ENCODE data around the gene LIPH. TPM values are rescaled to one million over a fixed set of nuclear protein-coding genes. Genes with fewer than 3 reads are reported as not detected.
"Not testable (repeated sequence)": the region's sequence is repeated elsewhere in the genome, so short reads cannot be mapped to it uniquely, and the experiment has no call there.

The LIPH gene
- total RNA-seq, 1 donor from 2014 or later = under 0.01 TPM

GRCh38 chr3:185473290-185473815 lies 79.0 kb downstream of the LIPH start:
- no peaks in the 10 kb centered on the region for H3K9me3 ChIP-seq (ENCODE audit: control insufficient read depth in 3 of 3, low read length in 3 of 3)
- H3K4me1 ChIP-seq (ENCODE audit: control insufficient read depth in 3 of 3, insufficient read depth in 3 of 3, low read length in 3 of 3) = no peaks in the 10 kb centered on the region
- H3K4me3 ChIP-seq (ENCODE audit: low read length in 3 of 3) = no peak overlapping the region
- no peak overlapping the region for H3K9ac ChIP-seq (ENCODE audit: low read depth in 1 of 3, low read length in 3 of 3)
- no peak overlapping the region for H3K27ac ChIP-seq (ENCODE audit: low read depth, low read length)
- H3K27me3 ChIP-seq (ENCODE audit: control insufficient read depth in 3 of 3, insufficient read depth in 3 of 3, low read length in 3 of 3) = no peaks in the 10 kb centered on the region
- peaks cover 10 to 35% (median 30%) of the 10 kb centered on the region in 3 donors for H3K36me3 ChIP-seq (ENCODE audit: control insufficient read depth in 3 of 3, insufficient read depth in 3 of 3, low read length in 3 of 3)

- H3K36me3 ChIP-seq (ENCODE audit: control insufficient read depth in 3 of 3, insufficient read depth in 3 of 3, low read length in 3 of 3) = peaks cover 19 to 46% (median 37%) of the 10 kb centered on the region in 3 donors
- H3K9ac ChIP-seq (ENCODE audit: low read depth in 1 of 3, low read length in 3 of 3) = no peak overlapping the region
- H3K4me3 ChIP-seq (ENCODE audit: low read length in 3 of 3) = no peak overlapping the region
- H3K9me3 ChIP-seq (ENCODE audit: control insufficient read depth in 3 of 3, low read length in 3 of 3) = no peaks in the 10 kb centered on the region
- no peaks in the 10 kb centered on the region for H3K4me1 ChIP-seq (ENCODE audit: control insufficient read depth in 3 of 3, insufficient read depth in 3 of 3, low read length in 3 of 3)
- H3K27me3 ChIP-seq (ENCODE audit: control insufficient read depth in 3 of 3, insufficient read depth in 3 of 3, low read length in 3 of 3) = no peaks in the 10 kb centered on the region
- no peak overlapping the region for H3K27ac ChIP-seq (ENCODE audit: low read depth, low read length)
These were observed 82.1 kb downstream of the LIPH start for GRCh38 chr3:185470323-185470722.

GRCh38 chr3:185469542-185469941 lies 82.8 kb downstream of the LIPH start:
- Histone ChIP-seq H3K9ac (ENCODE audit: low read depth in 1 of 3, low read length in 3 of 3) (no peak overlapping the region), H3K4me3 (ENCODE audit: low read length in 3 of 3) (no peak overlapping the region), H3K9me3 (ENCODE audit: control insufficient read depth in 3 of 3, low read length in 3 of 3) (no peaks in the 10 kb centered on the region), H3K27ac (ENCODE audit: low read depth, low read length) (no peak overlapping the region), H3K4me1 (ENCODE audit: control insufficient read depth in 3 of 3, insufficient read depth in 3 of 3, low read length in 3 of 3) (no peaks in the 10 kb centered on the region), H3K27me3 (ENCODE audit: control insufficient read depth in 3 of 3, insufficient read depth in 3 of 3, low read length in 3 of 3) (no peaks in the 10 kb centered on the region), H3K36me3 (ENCODE audit: control insufficient read depth in 3 of 3, insufficient read depth in 3 of 3, low read length in 3 of 3) (peaks cover 19 to 45% (median 35%) of the 10 kb centered on the region in 3 donors)

- not testable (repeated sequence) for H3K4me1 ChIP-seq (ENCODE audit: control insufficient read depth in 3 of 3, insufficient read depth in 3 of 3, low read length in 3 of 3); H3K27ac ChIP-seq (ENCODE audit: low read depth, low read length); H3K27me3 ChIP-seq (ENCODE audit: control insufficient read depth in 3 of 3, insufficient read depth in 3 of 3, low read length in 3 of 3); H3K4me3 ChIP-seq (ENCODE audit: low read length in 3 of 3); H3K9ac ChIP-seq (ENCODE audit: low read depth in 1 of 3, low read length in 3 of 3); H3K9me3 ChIP-seq (ENCODE audit: control insufficient read depth in 3 of 3, low read length in 3 of 3)
- peaks cover 12 to 31% (median 17%) of the 10 kb centered on the region in 3 donors for H3K36me3 ChIP-seq (ENCODE audit: control insufficient read depth in 3 of 3, insufficient read depth in 3 of 3, low read length in 3 of 3)
These were observed 86.3 kb downstream of the LIPH start for GRCh38 chr3:185466123-185466522.

- Histone ChIP-seq H3K27me3 (ENCODE audit: control insufficient read depth in 3 of 3, insufficient read depth in 3 of 3, low read length in 3 of 3) (no peaks in the 10 kb centered on the region), H3K9ac (ENCODE audit: low read depth in 1 of 3, low read length in 3 of 3) (no peak overlapping the region), H3K36me3 (ENCODE audit: control insufficient read depth in 3 of 3, insufficient read depth in 3 of 3, low read length in 3 of 3) (peaks cover 12 to 28% (median 13%) of the 10 kb centered on the region in 3 donors), H3K27ac (ENCODE audit: low read depth, low read length) (no peak overlapping the region), H3K4me1 (ENCODE audit: control insufficient read depth in 3 of 3, insufficient read depth in 3 of 3, low read length in 3 of 3) (no peaks in the 10 kb centered on the region), H3K4me3 (ENCODE audit: low read length in 3 of 3) (no peak overlapping the region), H3K9me3 (ENCODE audit: control insufficient read depth in 3 of 3, low read length in 3 of 3) (no peaks in the 10 kb centered on the region)
These were observed 86.9 kb downstream of the LIPH start for GRCh38 chr3:185465471-185465870.

- Histone ChIP-seq H3K4me1 (ENCODE audit: control insufficient read depth in 3 of 3, insufficient read depth in 3 of 3, low read length in 3 of 3) (no peaks in the 10 kb centered on the region), H3K9me3 (ENCODE audit: control insufficient read depth in 3 of 3, low read length in 3 of 3) (no peaks in the 10 kb centered on the region), H3K4me3 (ENCODE audit: low read length in 3 of 3) (no peak overlapping the region), H3K27ac (ENCODE audit: low read depth, low read length) (no peak overlapping the region), H3K27me3 (ENCODE audit: control insufficient read depth in 3 of 3, insufficient read depth in 3 of 3, low read length in 3 of 3) (no peaks in the 10 kb centered on the region), H3K9ac (ENCODE audit: low read depth in 1 of 3, low read length in 3 of 3) (no peak overlapping the region), H3K36me3 (ENCODE audit: control insufficient read depth in 3 of 3, insufficient read depth in 3 of 3, low read length in 3 of 3) (peaks cover 2 to 8% (median 6%) of the 10 kb centered on the region in 3 donors)
These were observed 91.6 kb downstream of the LIPH start for GRCh38 chr3:185460719-185461350.

- Histone ChIP-seq H3K4me3 (ENCODE audit: low read length in 3 of 3) (no peak overlapping the region), H3K4me1 (ENCODE audit: control insufficient read depth in 3 of 3, insufficient read depth in 3 of 3, low read length in 3 of 3) (no peaks in the 10 kb centered on the region), H3K27ac (ENCODE audit: low read depth, low read length) (no peak overlapping the region), H3K9me3 (ENCODE audit: control insufficient read depth in 3 of 3, low read length in 3 of 3) (no peaks in the 10 kb centered on the region), H3K27me3 (ENCODE audit: control insufficient read depth in 3 of 3, insufficient read depth in 3 of 3, low read length in 3 of 3) (no peaks in the 10 kb centered on the region), H3K9ac (ENCODE audit: low read depth in 1 of 3, low read length in 3 of 3) (no peak overlapping the region), H3K36me3 (ENCODE audit: control insufficient read depth in 3 of 3, insufficient read depth in 3 of 3, low read length in 3 of 3) (peaks cover 0 to 5% (median 3%) of the 10 kb centered on the region in 3 donors)
These were observed 92.1 kb downstream of the LIPH start for GRCh38 chr3:185460309-185460708.

- Histone ChIP-seq H3K9ac (ENCODE audit: low read depth in 1 of 3, low read length in 3 of 3) (no peak overlapping the region), H3K27me3 (ENCODE audit: control insufficient read depth in 3 of 3, insufficient read depth in 3 of 3, low read length in 3 of 3) (no peaks in the 10 kb centered on the region), H3K4me3 (ENCODE audit: low read length in 3 of 3) (no peak overlapping the region), H3K27ac (ENCODE audit: low read depth, low read length) (no peak overlapping the region), H3K36me3 (ENCODE audit: control insufficient read depth in 3 of 3, insufficient read depth in 3 of 3, low read length in 3 of 3) (peaks cover 0 to 10% (median 4%) of the 10 kb centered on the region in 3 donors), H3K4me1 (ENCODE audit: control insufficient read depth in 3 of 3, insufficient read depth in 3 of 3, low read length in 3 of 3) (no peaks in the 10 kb centered on the region), H3K9me3 (ENCODE audit: control insufficient read depth in 3 of 3, low read length in 3 of 3) (no peaks in the 10 kb centered on the region)
These were observed 95.0 kb downstream of the LIPH start for GRCh38 chr3:185457376-185457775.

Other genes starting within 250 kb of the LIPH start
- 9.9 TPM for gene MAP3K13, start 189.5 kb downstream of the LIPH start, total RNA-seq
- 13.6 TPM for gene TMEM41A, start 53.6 kb downstream of the LIPH start, total RNA-seq
- gene SENP2, start 33.7 kb upstream of the LIPH start, total RNA-seq = 39.1 TPM

Measured in skeletal muscle tissue (tissue), 4 donors.